Mucosa of gallbladder (tissue), 1 donor: Measurements from ENCODE around the gene DLG2. TPM values are rescaled to one million over a fixed set of nuclear protein-coding genes. Genes with fewer than 3 reads are reported as not detected.
A peak's percentile ranks its signal among the peaks of the same experiment; 100 is the strongest.
"Not testable (repeated sequence)": the region's sequence is repeated elsewhere in the genome, so short reads cannot be mapped to it uniquely, and the experiment has no call there.

Source experiments
- DNase-seq: peaks from one replicate; pipeline ENCODE4 v3.0.0-alpha.2; 2020; ENCODE audit warnings: low spot score
- total RNA-seq: library from RNA; stranded (reverse); gene quantifications from one replicate; pipeline ENCODE4 v1.2.1, GENCODE V29; 2021
- donor health status: DM: no; HTN: no; CAD: no.

DLG2 gene
- total RNA-seq, result 4.4 TPM

DNA sequence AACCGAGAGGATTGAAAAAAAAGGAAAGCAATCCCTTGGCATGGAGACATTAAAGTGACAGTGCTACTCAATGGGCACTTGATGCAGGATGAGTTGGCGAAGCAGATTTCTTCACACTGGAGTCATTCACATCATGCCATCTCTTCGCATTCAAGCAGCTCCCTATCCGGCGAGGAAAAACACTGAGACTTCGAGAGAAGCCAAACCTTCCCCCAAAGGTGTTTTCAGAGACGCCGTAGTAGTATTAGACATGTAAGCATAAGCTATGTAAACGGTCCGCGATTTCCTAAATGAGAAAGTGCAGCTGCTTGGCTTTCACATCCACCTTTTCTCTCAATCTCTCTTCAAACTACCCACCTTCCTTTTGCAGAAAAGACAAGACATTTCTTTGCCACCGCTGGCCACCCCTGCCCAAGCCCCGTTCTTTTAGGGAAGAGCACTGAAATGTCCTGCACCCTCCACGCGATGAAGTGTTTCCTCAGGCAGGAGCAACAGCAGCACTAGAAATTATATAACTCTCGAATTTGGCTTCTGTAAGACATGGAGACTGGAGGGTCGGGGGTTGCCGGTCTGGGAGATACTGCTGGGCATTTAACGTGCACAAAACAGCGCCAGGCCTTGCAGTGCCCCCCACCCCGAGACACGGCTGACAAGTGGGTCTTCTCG, at the start of gene DLG2:
DLG2 (minus strand) TSS at position 13 of the 666 bp plus-strand sequence.
- DNase-seq, result peak; percentile 11

DNA sequence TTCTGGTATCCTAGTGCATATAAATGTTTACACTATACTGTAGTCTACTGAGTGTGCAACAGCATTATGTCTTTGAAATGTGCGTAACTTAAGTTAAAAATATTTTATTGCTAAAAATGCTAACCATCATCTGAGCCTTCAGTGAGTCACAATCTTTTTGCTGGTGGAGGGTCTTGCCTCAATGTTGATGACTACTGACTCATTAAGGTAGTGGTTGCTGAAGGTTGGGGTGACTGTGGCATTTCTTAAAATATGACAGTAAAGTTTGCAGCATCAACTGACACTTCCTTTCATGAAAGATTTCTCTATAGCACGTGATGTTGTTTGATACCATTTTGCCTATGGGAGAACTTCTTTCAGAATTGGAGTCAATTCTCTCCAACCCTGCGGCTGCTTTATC, 46.2 kb upstream of the DLG2 start:
- no peak for DNase-seq

DNA sequence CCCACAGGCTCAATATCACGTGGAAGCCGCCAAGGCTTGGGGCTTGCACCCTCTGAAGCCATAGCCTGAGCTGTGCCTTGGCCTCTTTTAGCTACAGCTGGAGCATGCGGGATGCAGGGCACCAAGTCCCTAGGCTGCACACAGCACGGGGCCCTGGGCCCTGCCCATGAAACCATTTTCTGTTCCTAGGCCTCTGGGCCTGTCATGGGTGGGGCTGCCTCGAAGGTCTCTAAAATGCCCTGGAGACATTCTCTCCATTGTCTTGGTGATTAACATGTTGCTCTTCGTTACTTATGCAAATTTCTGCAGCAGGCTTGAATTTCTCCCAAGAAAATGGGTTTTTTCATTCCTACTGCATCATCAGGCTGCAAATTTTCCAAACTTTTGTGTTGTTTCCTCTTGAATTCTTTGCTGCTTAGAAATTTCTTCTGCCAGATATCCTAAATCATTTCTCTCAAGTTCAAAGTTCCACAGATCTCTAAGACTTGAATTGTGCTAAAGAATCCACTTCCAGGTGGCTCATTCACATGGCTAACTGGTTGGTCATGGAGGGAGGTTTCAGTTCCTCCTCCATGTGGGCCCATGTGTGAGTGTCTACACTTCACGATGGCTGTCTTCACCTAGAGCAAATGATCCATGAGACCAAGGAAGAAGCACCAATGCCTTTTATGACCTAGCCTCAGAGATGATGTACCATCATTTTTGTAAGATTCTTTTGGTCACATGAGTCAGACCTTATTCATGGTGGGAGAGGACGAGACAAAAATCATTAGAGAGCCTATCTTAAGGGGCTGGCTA, 45.2 kb upstream of the DLG2 start:
- no peak for DNase-seq

GRCh38 chr11:85670949-85671663, 44.0 kb upstream of the DLG2 start:
- not testable (repeated sequence) for DNase-seq

DNA sequence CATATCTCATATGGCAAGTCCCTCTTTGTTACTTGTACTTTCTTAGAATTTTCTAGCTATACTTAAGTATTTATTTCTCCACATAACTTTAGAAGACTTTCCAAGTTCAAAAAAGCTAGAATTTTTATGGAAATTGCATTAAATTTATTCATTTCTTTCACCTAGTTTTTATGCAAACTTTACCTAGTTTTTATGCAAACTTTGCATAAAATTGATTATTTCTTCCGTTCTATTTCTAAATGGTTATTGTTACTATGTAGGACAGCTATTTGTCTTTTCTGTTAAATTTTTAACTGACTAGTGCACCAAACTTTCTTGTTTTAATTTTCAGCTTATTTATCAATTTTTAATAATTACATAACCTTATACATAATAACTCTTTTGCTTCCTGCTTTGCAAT, 41.0 kb upstream of the DLG2 start:
- DNase-seq, result no peak

GRCh38 chr11:85666687-85667086, 39.5 kb upstream of the DLG2 start:
- DNase-seq, result no peak

- DNase-seq, result no peak
These were observed 38.6 kb upstream of the DLG2 start for GRCh38 chr11:85665733-85666132.

DNA sequence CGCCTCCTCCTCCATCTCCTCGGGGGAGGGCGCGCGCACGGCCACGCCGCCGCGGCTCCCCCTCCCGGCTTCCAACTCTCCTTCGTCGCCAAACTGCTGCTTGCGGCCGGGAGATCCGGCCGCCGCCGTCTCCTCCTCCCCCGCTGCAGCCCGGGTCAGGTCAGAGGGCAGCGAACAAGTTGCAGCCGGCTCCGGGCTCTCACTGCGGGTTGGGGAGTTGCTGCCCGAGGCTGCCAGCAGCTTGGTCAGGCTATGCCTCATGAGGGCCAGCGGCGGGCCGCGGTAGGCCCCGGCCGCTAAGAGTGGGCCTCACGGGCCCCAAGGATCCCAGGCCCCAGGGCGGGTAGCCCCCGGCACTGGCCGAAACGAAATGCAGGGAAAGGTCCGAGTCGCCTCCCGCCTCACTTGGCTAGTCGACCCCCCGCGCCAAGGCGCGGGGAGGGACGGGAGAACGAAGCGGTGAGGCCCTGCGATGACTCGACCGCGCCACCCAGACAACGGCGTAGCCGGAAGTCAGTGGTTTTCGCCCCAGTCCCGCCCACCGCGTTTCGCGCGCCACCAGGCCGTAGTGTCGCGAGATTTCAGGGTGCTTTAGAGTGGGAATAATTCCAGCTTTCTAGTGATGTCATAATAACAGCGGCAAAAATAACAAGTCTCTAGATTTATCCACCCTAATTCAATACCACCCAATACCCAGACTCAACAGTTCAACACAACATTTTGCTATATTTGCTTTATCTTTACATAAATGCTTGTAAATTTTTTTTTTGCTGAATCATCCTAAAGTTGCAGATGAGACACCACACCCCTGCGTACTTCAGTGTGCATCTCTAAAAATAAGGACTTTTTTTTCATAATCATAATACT, 37.7 kb upstream of the DLG2 start, which contains the start of gene CREBZF:
CREBZF (minus strand) TSS at position 515 of the 867 bp plus-strand sequence; CDS start at position 261, 254 bp downstream.
- DNase-seq, result peak; percentile 96

GRCh38 chr11:85663753-85664614, 36.8 kb upstream of the DLG2 start:
- peak; percentile 85 for DNase-seq

GRCh38 chr11:85663080-85663752, 36.1 kb upstream of the DLG2 start:
- no peak for DNase-seq

DNA sequence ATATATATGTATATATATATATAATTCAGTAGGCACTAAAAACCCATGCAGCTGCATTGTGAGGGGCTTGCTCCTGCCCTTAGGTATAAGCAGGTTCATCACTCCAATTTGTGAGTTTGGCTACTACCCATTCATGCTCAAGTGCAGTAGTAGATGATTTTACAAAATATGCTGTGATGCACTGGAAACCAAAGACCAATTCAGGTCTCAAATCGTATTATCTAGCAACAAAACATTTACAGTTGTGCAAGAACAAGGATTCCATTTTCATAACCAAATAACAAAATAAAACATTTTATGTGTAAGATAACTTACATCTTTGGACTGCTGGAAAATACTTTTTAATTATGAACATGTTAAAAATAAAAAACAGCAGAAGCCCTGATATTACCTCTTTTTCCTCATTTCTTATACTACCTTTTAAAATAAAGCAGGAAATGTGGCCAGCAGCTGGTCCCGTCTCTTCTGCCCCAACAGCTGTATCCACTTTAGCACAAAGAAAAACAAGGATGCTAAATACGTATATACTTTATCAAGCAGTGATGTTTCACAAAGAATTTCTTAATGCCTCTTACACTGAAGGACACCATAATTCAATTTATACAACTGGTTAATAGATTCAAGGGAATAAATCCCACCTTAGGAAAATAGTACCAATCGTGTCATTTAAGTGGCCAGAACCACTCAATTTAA, 35.0 kb upstream of the DLG2 start:
- no peak for DNase-seq

- no peak for DNase-seq
These were observed 31.0 kb upstream of the DLG2 start for GRCh38 chr11:85658180-85658579.

- DNase-seq, result no peak
These were observed 29.6 kb upstream of the DLG2 start for GRCh38 chr11:85656777-85657176.

DNA sequence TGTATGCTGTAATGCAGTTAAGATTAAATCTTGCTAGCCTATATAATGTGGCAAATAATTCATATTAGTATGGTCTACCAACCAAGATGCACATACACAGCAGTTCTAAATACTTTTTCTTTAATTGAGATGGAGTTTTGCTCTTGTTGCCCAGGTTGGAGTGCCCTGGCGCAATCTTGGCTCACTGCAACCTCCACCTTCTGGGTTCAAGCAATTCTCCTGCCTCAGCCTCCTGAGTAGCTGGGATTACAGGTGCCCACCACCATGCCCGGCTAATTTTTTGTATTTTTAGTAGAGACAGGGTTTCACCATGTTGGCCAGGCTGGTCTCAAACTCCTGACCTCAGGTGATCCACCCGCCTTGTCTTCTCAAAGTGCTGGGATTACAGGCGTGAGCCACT, 27.2 kb upstream of the DLG2 start:
- not testable (repeated sequence) for DNase-seq

GRCh38 chr11:85652786-85653447, 25.8 kb upstream of the DLG2 start:
- no peak for DNase-seq

DNA sequence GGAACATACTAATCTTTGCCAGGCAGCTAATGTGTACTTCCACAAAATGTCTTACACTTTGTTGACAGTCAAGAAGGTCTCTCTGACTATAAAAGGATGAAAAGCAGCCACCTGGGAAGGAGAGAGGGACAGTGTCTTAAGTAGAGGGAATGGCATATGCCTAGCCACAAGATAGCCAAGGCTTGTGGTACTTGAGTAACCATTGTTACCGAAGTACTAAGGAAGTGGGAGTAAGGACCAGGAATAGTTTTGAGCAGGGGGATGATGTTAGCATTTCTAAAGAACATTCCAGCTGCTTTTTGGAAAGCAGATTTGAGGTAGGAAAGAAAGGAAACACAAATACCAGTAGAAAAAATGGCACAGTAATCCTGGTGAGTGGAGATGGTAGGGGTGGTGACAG, 24.0 kb upstream of the DLG2 start:
- DNase-seq, result no peak

- peak; percentile 89 for DNase-seq
These were observed 20.6 kb upstream of the DLG2 start, which contains the start of gene TMEM126A for GRCh38 chr11:85647604-85648299. Gene TMEM126A (plus strand): TSS chr11:85647967. CDS start chr11:85650256, 2,289 bp downstream.

- DNase-seq, result no peak
These were observed 19.9 kb upstream of the DLG2 start for GRCh38 chr11:85647078-85647477.
